AG10803 (cell line): ENCODE data around the gene PYY.

Source experiments
- DNase-seq: peaks from one replicate; pipeline ENCODE4 v3.0.0; 2010; ENCODE audit warnings: low read depth
- H3K4me3 ChIP-seq: 2 replicates; pipeline ENCODE4 v1.5.1; 2011; ENCODE audit warnings: mild to moderate bottlenecking, low read length, control low read depth
- CTCF ChIP-seq: conservative IDR thresholded peaks from 2 replicates; pipeline ENCODE4 v1.5.1; 2011; ENCODE audit warnings: mild to moderate bottlenecking, low read length, control low read depth, inconsistent platforms

PYY gene

DNA sequence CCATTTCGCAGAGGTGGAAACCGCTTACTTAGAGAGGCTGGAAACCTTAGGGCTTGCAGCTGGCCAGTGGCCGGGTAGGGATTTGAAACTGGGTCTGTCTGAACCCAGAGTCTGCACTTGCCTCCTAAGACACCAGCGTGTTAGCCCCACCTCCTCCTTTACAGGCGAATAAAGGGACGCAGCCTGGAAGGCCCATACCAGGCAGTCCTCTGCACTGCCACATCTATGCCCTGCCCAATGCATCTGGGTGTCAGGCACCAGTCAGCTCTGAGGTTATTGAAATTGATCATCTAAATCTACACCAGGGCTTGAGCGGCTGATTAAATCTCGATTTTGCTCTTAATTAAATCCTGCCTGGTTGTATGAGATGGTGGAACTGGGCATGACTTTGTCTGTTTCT lies 30.8 kb upstream of the PYY start:
- H3K4me3 ChIP-seq = peak overlapping the region; percentile 41
- no peak for TF ChIP-seq CTCF
- no peak for DNase-seq

DNA sequence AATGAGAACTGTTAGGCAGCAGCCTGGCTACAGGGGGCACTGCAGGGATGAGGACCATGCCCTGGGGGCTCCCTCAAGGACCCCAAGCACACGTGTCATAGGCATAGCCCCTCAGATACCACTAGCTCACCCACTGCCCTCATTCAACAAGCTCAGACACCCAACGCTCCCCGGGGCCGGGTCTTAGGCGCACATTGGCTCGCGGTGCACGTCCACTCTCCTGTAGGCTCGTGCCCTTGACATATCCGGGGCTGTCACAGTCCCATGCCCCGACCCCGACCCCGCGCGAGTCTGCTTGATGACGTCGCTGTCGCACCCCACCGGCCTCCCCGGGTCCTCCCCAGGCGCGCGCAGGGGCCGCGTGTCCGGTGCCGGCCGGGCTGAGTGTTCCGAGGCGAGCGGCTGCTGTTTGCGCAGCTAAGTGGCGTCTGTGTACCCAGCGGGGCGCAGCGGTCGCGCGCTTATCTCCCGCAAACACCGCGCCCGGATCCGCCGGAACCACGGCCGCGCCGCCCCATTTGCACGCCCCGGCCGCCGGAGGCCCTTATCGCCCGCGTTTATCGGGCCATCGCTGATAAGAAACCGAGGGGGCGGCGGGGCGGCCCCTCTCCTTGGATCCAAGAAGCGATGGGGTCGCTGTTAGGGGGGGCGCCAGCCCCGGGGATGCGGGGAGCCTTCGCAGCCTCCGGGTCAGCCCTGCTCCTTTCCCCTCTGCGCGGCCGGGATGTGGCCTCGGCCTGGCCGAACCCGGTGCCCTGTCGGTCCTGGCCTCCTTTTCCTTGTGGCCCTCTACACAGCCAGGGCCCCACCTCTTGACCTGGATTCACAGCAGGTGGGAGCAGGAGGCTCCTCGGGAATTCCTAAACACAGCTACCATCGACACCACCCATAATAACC lies 30.0 kb upstream of the PYY start:
- TF ChIP-seq CTCF = peak; percentile 36
- H3K4me3 ChIP-seq = peak overlapping the region; percentile 41
- no peak for DNase-seq

DNA sequence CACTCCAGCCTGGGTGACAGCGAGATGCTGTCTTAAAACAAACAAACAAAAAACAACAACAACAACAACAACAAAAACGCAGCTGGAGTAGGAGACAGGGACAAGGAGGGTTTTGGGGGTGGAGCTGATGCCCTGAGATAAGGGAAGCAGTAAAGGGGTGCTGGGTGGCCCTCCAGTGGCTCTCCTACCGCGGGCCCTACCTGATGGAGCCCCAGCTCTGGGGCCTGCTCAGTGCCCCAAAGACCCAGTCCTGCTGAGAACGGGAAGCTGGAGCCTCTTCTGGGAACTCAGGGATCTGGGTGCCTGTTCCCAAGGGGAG lies 29.4 kb upstream of the PYY start:
- DNase-seq = no peak
- TF ChIP-seq CTCF = no peak
- no peak overlapping the region for H3K4me3 ChIP-seq

DNA sequence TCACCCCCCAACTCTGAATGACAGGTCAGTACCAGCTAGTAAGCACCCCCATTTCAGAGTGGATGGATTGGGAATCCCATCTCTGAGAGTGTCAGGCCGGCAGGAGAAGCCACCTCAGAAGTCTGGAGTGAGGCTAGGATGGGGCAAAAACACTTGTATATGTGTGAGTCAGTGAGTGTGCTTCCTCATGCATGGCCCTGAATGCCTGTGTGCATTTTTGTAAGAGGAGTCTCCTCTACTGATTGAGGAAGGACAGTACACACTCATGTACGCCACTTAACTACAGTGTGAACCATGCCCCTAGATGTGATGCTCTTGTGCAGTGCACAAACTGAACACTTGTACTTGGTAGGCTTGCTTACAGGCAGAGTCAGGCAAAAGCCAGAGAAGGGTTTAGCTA lies 28.4 kb upstream of the PYY start:
- H3K4me3 ChIP-seq = no peak overlapping the region
- no peak for DNase-seq
- TF ChIP-seq CTCF = no peak

GRCh38 chr17:43979671-43980070 lies 25.9 kb upstream of the PYY start:
- no peak for DNase-seq
- no peak for TF ChIP-seq CTCF

DNA sequence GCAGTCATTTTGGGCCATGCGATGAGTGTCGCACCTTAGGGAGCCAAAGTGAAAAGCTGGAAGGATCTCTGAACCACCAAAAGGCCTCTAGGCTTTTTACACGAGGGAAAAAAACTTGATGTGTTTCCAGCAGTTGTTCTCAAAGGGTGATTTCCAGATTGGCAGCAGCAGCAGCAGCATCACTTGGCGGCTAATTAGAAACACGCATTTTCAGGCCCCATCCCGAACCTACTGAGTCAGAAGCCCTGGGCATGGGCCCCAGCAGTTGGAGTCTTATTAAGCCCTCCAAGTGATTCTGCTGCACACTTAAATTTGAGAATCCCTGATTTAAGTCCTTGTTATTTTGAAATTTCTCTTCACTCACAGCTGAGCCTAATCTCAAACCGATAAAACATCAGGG lies 25.3 kb upstream of the PYY start:
- DNase-seq = peak; percentile 51
- TF ChIP-seq CTCF = no peak
- H3K4me3 ChIP-seq = no peak overlapping the region

More at GRCh38 chr17:43979671-43980070, 25.9 kb upstream of the PYY start:
- H3K4me3 ChIP-seq = no peak overlapping the region

GRCh38 chr17:43978078-43978477 lies 24.3 kb upstream of the PYY start:
- DNase-seq = no peak
- TF ChIP-seq CTCF = no peak
- no peak overlapping the region for H3K4me3 ChIP-seq
